ENCODE measurements around the gene SLC36A4. TPM values are rescaled to one million over a fixed set of nuclear protein-coding genes. Genes with fewer than 3 reads are reported as not detected.

Gene SLC36A4
- total RNA-seq, 4 donors from 2014 or later = 4.8 to 15.3 (median 6.2) TPM

- no peak for DNase-seq (ENCODE audit: low spot score in 2 of 2)
- 49 to 53% methylated on average over 2 of the region's 2 CpGs for WGBS, 2 donors
- no peak overlapping the region for H3K4me3 ChIP-seq (ENCODE audit: low read depth, poor library complexity, severe bottlenecking)
- TF ChIP-seq POLR2A (IDR thresholded peaks at IDR 0.05) = no peak
- no peak for TF ChIP-seq CTCF (IDR thresholded peaks at IDR 0.05)
- intact Hi-C loops (cut with DNase I; ENCODE audit: low total_unique reads) = no loop called here
Observed at GRCh38 chr11:93169950-93170561, 27.7 kb downstream of the SLC36A4 start.

- no peak for DNase-seq (ENCODE audit: low spot score in 2 of 2)
- intact Hi-C loops (cut with DNase I; ENCODE audit: low total_unique reads) = no loop called here
- no peak for TF ChIP-seq CTCF (IDR thresholded peaks at IDR 0.05)
- no peak for TF ChIP-seq POLR2A (IDR thresholded peaks at IDR 0.05)
- WGBS, 2 donors = 97 to 98% methylated on average over 2 of the region's 2 CpGs
- H3K4me3 ChIP-seq (ENCODE audit: low read depth, poor library complexity, severe bottlenecking) = no peak overlapping the region
Observed at GRCh38 chr11:93169143-93169542, 28.6 kb downstream of the SLC36A4 start.

GRCh38 chr11:93166862-93167261 lies 30.9 kb downstream of the SLC36A4 start:
- no peak for DNase-seq (ENCODE audit: low spot score in 2 of 2)
- intact Hi-C loops (cut with DNase I; ENCODE audit: low total_unique reads) = no loop called here
- TF ChIP-seq CTCF (IDR thresholded peaks at IDR 0.05) (no peak), POLR2A (IDR thresholded peaks at IDR 0.05) (no peak)
- 76 to 77% methylated on average over 2 of the region's 2 CpGs for WGBS, 2 donors
- no peak overlapping the region for H3K4me3 ChIP-seq (ENCODE audit: low read depth, poor library complexity, severe bottlenecking)

GRCh38 chr11:93166194-93166593 lies 31.6 kb downstream of the SLC36A4 start:
- H3K4me3 ChIP-seq (ENCODE audit: low read depth, poor library complexity, severe bottlenecking) = no peak overlapping the region
- intact Hi-C loops (cut with DNase I; ENCODE audit: low total_unique reads) = no loop called here
- DNase-seq (ENCODE audit: low spot score in 2 of 2) = no peak
- TF ChIP-seq POLR2A (IDR thresholded peaks at IDR 0.05) = no peak
- no peak for TF ChIP-seq CTCF (IDR thresholded peaks at IDR 0.05)

- intact Hi-C loops (cut with DNase I; ENCODE audit: low total_unique reads) = no loop called here
- WGBS, 2 donors = 87 to 91% methylated on average over 1 of the region's 1 CpG
- no peak for DNase-seq (ENCODE audit: low spot score in 2 of 2)
- no peak overlapping the region for H3K4me3 ChIP-seq (ENCODE audit: low read depth, poor library complexity, severe bottlenecking)
- TF ChIP-seq CTCF (IDR thresholded peaks at IDR 0.05) = no peak
- TF ChIP-seq POLR2A (IDR thresholded peaks at IDR 0.05) = no peak
Observed at GRCh38 chr11:93160808-93161207, 37.0 kb downstream of the SLC36A4 start.

- intact Hi-C loops (cut with DNase I; ENCODE audit: low total_unique reads) = no loop called here
- DNase-seq (ENCODE audit: low spot score in 2 of 2) = no peak
- no peak for TF ChIP-seq CTCF (IDR thresholded peaks at IDR 0.05)
- no peak for TF ChIP-seq POLR2A (IDR thresholded peaks at IDR 0.05)
- no peak overlapping the region for H3K4me3 ChIP-seq (ENCODE audit: low read depth, poor library complexity, severe bottlenecking)
Observed at GRCh38 chr11:93160156-93160555, 37.6 kb downstream of the SLC36A4 start.

Measured in lower leg skin (tissue), 4 donors.